ENCODE measurements around the gene CALN1.

Gene CALN1

DNA sequence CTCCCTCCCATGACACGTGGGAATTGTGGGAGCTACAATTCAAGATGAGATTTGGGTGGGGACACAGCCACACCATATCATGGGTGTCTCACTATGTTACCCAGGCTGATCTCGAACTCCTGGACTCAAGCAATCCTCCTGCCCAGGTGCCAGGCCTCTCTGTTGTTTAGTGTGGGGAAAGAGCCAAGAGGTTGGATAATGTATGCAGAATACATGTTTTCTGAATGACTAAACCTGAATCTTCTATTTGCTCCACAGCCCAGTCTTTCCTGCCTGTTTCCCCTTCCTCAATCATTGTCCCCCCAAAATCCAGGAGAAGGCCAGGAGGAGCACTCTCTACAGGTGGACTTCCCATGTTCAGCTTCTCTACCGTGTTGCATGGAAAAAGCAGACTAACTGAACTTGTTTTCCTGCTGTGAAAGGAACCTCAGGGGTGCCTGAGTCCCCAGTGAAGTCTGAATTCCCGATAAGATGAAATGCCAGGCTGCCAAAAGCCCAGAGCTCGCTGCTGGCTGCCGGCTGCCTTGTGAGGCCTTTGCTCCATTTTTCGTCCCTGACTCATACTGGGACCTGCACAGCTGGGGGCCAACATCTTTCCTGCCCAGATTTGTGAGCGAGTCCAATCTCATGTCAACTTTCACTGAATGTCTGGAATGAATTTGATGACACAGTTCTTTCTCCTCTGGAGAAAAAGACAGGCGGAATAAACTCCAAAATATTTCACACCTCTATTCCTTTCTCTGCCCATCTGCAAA is 588.0 kb downstream of the CALN1 start:
- TF ChIP-seq GATA2 (IDR thresholded peaks at IDR 0.05; ENCODE audit: low read depth, low read length), result no peak
- TF ChIP-seq GATA3 (IDR thresholded peaks at IDR 0.05; ENCODE audit: low read depth, low read length), result no peak

DNA sequence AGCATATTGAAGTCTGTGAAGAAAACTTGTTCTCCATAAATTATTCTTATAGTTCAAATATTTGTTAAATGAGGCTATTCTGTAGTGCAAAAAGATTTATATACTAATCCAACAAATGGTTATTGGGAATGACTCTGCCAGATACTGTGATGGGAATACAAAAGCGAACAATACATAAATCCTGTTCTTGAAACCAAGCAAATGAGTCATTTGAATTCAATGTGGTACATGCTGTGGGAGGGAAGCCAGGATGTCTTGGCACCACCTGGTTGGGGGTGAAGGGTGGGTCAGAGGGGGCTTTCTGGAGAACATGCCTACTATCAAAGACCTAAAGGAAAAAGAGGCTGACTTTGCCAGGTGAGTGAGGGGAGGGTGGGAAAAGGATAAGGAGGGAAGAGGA is 594.2 kb downstream of the CALN1 start:
- no peak for TF ChIP-seq GATA2 (IDR thresholded peaks at IDR 0.05; ENCODE audit: low read depth, low read length)
- no peak for TF ChIP-seq GATA3 (IDR thresholded peaks at IDR 0.05; ENCODE audit: low read depth, low read length)

DNA sequence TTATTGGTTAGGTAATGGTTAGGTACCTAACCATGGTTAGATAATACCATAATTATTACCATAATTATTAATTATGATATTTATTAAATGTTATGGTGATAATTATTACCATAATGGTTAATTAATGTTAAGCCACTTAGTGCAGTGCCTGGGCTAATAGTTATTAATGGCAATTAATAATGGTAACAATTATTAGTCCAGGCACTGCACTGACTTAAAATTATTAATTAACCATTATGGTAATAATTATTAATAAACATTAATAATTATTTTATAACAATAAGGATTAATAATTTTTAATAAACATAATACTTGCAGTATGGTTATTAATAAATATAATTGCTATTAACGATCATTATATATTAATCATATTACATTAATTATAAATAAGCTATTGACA is 604.0 kb downstream of the CALN1 start:
- no peak for TF ChIP-seq GATA3 (IDR thresholded peaks at IDR 0.05; ENCODE audit: low read depth, low read length)
- TF ChIP-seq GATA2 (IDR thresholded peaks at IDR 0.05; ENCODE audit: low read depth, low read length), result no peak

GRCh38 chr7:71804256-71804655 is 607.9 kb downstream of the CALN1 start:
- no peak for TF ChIP-seq GATA2 (IDR thresholded peaks at IDR 0.05; ENCODE audit: low read depth, low read length)
- TF ChIP-seq GATA3 (IDR thresholded peaks at IDR 0.05; ENCODE audit: low read depth, low read length), result no peak

GRCh38 chr7:71801976-71802375 is 610.2 kb downstream of the CALN1 start:
- no peak for TF ChIP-seq GATA3 (IDR thresholded peaks at IDR 0.05; ENCODE audit: low read depth, low read length)
- no peak for TF ChIP-seq GATA2 (IDR thresholded peaks at IDR 0.05; ENCODE audit: low read depth, low read length)

DNA sequence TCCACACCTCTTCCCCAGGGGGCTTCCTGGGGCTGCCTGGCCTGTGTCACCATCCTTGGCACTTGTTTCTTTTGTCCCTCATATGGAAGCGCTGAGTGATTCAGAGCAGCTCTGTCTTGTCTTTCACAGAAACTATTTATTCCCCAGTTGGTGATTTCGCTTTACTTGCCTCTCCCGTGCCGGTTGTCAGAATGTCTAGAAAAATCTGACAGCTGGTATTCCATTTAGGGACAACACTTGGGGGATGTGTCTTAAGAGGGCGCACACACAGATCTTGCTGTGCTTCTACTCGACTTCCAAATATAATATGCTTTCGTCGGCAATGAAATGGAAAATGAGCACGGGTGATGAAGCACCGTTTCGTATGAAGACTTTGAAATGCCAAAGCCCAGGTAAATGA is 611.8 kb downstream of the CALN1 start:
- TF ChIP-seq GATA2 (IDR thresholded peaks at IDR 0.05; ENCODE audit: low read depth, low read length) (no peak), GATA3 (IDR thresholded peaks at IDR 0.05; ENCODE audit: low read depth, low read length) (no peak)

DNA sequence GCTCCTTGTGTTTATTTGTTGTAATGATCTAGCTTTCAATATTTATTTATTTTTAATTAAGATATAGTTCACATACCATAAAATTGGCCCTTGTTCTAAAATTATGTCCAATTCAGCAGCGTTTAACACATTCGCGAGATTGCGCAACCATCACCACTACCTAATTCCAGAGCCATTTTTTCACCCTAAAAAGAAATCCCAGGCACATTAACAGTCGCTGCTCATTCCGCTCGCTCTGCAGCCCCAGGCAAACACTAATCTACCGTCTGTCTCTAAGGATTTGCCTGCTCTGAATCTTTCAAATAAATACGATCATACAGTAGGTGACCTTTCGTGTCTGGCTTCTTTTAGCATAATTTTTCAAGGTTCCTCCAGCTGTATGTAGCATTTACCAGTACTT is 616.7 kb downstream of the CALN1 start:
- TF ChIP-seq GATA3 (IDR thresholded peaks at IDR 0.05; ENCODE audit: low read depth, low read length), result no peak
- TF ChIP-seq GATA2 (IDR thresholded peaks at IDR 0.05; ENCODE audit: low read depth, low read length), result no peak

DNA sequence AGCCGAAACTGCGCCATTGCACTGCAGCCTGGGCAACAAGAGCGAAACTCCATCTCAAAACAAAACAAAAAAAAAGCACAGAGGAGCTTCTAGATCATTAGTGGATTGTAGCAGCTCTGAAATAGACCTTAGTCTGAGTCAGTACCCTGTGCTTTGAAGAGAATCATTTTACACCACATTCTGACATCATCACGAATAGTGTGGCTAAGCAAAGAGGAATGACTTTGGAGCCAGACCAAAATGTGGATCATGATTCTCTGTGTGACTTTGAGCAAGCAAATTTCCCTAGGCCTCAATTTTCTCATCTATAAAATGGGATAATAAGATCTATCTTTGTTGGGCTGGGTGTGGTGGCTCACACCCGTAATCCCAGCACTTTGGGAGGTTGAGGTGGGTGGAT is 618.9 kb downstream of the CALN1 start:
- TF ChIP-seq GATA3 (IDR thresholded peaks at IDR 0.05; ENCODE audit: low read depth, low read length) (no peak), GATA2 (IDR thresholded peaks at IDR 0.05; ENCODE audit: low read depth, low read length) (no peak)

- no peak for TF ChIP-seq GATA2 (IDR thresholded peaks at IDR 0.05; ENCODE audit: low read depth, low read length)
- no peak for TF ChIP-seq GATA3 (IDR thresholded peaks at IDR 0.05; ENCODE audit: low read depth, low read length)
Measured at GRCh38 chr7:71787513-71787912, 624.6 kb downstream of the CALN1 start.

DNA sequence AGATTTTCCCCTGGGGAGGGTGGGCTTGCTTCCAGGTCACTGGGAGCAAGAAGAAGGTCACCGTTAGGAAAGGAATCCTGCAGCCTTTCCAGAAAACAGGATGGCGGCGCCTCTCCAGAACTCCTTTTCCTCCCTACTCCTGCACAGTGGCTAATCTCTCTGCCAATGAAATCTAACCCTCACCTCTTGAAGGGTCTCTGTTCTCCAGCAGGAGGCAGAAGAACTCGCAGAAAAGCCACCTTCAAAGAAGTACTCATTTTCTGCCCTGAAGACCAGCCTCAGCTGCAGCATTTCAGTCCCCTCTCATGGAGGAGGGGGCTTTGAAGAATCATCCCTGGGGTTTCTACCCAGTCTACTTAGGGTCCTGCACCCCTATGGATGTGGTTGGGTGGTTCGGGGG is 626.9 kb downstream of the CALN1 start:
- TF ChIP-seq GATA3 (IDR thresholded peaks at IDR 0.05; ENCODE audit: low read depth, low read length), result no peak
- TF ChIP-seq GATA2 (IDR thresholded peaks at IDR 0.05; ENCODE audit: low read depth, low read length), result no peak

DNA sequence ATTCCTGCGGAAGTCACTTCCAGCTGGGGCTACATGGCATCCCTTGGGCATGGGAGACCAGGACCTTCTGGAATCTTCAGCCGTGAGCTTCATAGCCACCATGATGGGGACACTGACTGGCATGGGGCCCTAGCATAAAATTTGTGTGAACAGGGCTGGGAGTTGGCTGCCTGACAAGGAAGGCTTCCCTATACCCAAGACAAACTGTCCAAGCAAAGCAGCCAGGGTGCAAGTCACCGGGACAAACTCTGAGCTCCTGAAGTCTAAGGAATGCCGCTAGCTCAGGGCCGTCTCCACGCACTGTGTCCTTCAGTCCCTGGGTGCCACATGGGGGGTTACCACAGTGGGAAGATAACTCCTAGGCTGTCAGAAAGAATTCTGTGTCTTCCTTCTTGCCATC is 627.4 kb downstream of the CALN1 start:
- TF ChIP-seq GATA3 (IDR thresholded peaks at IDR 0.05; ENCODE audit: low read depth, low read length) (no peak), GATA2 (IDR thresholded peaks at IDR 0.05; ENCODE audit: low read depth, low read length) (no peak)

GRCh38 chr7:71784180-71784579 is 628.0 kb downstream of the CALN1 start:
- no peak for TF ChIP-seq GATA2 (IDR thresholded peaks at IDR 0.05; ENCODE audit: low read depth, low read length)
- no peak for TF ChIP-seq GATA3 (IDR thresholded peaks at IDR 0.05; ENCODE audit: low read depth, low read length)

- no peak for TF ChIP-seq GATA2 (IDR thresholded peaks at IDR 0.05; ENCODE audit: low read depth, low read length)
- TF ChIP-seq GATA3 (IDR thresholded peaks at IDR 0.05; ENCODE audit: low read depth, low read length), result no peak
Measured at GRCh38 chr7:71783779-71784178, 628.4 kb downstream of the CALN1 start.

DNA sequence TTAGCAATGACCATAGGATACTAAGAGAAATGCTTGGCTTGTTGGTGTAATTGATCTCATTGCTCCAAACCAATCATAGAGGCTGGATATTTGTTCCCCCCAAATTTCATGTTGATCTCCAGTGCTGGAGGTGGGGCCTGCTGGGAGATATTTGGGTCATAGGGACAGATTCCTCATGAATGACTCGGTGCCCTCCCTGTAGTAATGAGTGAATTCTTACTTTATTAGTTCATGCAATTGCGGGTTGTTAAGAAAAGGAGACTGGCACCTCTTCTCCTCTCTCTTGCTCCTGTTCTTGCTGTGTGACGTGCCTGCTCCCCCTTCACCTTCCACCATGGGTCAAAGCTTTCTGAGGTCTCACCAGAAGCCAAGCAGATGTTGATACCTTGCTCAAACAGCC is 630.1 kb downstream of the CALN1 start:
- TF ChIP-seq GATA3 (IDR thresholded peaks at IDR 0.05; ENCODE audit: low read depth, low read length) (no peak), GATA2 (IDR thresholded peaks at IDR 0.05; ENCODE audit: low read depth, low read length) (no peak)

- TF ChIP-seq GATA3 (IDR thresholded peaks at IDR 0.05; ENCODE audit: low read depth, low read length) (no peak), GATA2 (IDR thresholded peaks at IDR 0.05; ENCODE audit: low read depth, low read length) (no peak)
Measured at GRCh38 chr7:71780282-71780681, 631.9 kb downstream of the CALN1 start.

- TF ChIP-seq GATA3 (IDR thresholded peaks at IDR 0.05; ENCODE audit: low read depth, low read length) (no peak), GATA2 (IDR thresholded peaks at IDR 0.05; ENCODE audit: low read depth, low read length) (no peak)
Measured at GRCh38 chr7:71777278-71777677, 634.9 kb downstream of the CALN1 start.

Data from SH-SY5Y (cell line).